ENCODE data around the gene RASSF5. TPM values are rescaled to one million over a fixed set of nuclear protein-coding genes. Genes with fewer than 3 reads are reported as not detected.

The RASSF5 gene
- total RNA-seq, 1 experiment from 2014 or later = 2.1 TPM

DNA sequence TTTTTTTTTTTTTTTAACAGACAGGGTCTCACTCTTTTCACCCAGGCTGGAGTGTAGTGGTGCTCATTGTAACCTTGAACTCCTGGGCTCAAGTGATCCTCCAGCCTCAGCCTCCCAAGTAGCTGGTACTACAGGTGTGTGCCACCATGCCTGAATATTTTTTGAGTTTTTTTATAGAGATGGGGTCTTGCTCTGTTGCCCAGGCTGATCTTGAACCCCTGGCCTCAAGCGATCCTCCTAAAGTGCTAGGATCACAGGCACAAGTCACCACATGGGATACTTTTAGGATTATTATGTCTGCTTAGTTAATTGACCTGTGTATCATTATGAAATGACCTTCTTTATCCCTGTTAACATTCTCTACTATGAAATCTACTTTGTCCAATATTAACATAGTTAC lies 38.0 kb downstream of the RASSF5 start (continued):
- TF ChIP-seq, protein P1, sequence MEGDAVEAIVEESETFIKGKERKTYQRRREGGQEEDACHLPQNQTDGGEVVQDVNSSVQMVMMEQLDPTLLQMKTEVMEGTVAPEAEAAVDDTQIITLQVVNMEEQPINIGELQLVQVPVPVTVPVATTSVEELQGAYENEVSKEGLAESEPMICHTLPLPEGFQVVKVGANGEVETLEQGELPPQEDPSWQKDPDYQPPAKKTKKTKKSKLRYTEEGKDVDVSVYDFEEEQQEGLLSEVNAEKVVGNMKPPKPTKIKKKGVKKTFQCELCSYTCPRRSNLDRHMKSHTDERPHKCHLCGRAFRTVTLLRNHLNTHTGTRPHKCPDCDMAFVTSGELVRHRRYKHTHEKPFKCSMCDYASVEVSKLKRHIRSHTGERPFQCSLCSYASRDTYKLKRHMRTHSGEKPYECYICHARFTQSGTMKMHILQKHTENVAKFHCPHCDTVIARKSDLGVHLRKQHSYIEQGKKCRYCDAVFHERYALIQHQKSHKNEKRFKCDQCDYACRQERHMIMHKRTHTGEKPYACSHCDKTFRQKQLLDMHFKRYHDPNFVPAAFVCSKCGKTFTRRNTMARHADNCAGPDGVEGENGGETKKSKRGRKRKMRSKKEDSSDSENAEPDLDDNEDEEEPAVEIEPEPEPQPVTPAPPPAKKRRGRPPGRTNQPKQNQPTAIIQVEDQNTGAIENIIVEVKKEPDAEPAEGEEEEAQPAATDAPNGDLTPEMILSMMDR (IDR thresholded peaks at IDR 0.05) = no peak
- TF ChIP-seq MYBL2 (CRISPR knock-in tag; IDR thresholded peaks at IDR 0.05) (no peak), ATF1 (CRISPR knock-in tag; IDR thresholded peaks at IDR 0.05) (no peak), NFYB (CRISPR knock-in tag; conservative IDR thresholded peaks at IDR 0.05; ENCODE audit: low read depth) (no peak), EMX1 (CRISPR knock-in tag; IDR thresholded peaks at IDR 0.05) (no peak)
- TF ChIP-seq, protein P2, sequence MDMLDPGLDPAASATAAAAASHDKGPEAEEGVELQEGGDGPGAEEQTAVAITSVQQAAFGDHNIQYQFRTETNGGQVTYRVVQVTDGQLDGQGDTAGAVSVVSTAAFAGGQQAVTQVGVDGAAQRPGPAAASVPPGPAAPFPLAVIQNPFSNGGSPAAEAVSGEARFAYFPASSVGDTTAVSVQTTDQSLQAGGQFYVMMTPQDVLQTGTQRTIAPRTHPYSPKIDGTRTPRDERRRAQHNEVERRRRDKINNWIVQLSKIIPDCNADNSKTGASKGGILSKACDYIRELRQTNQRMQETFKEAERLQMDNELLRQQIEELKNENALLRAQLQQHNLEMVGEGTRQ (CRISPR knock-in tag; IDR thresholded peaks at IDR 0.05) = no peak

DNA sequence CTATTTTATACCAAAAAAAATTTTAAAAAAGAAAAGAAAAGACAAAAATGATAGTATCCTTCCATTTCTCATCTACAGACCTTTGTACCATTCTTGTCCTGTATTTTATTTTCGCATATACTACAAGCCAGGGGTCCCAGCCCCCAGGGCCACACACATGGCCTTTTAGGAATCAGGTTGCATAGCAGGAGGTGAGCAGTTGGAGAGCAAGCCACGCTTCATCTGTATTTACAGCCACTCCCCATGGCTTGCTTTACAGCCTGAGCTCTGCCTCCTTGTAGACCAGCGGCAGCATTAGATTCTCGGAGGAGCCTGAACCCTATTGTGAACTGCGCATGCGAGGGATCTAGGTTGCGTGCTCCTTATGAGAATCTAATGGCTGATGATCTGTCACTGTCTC lies 39.8 kb downstream of the RASSF5 start:
- Mint-ChIP-seq H3K36me3 (no peaks in the 10 kb centered on the region), H3K4me3 (no peak overlapping the region), H3K27ac (no peak overlapping the region), H3K9me3 (peaks cover 4% of the 10 kb centered on the region; the same call in 1 of the 2 replicates), H3K27me3 (ENCODE audit: low read depth) (no peaks in the 10 kb centered on the region), H3K4me1 (peaks cover 8% of the 10 kb centered on the region)
- CTCF ChIA-PET = interaction anchor here (3.5 to 3.8 kb wide), 2 partner anchors 8 to 38 kb away, joined by 49 to 95 read pairs; no protein-coding TSS in a partner anchor
- DNase-seq (ENCODE audit: low spot score) (no peak), ATAC-seq (no peak)
- TF ChIP-seq TEAD4 (CRISPR knock-in tag; IDR thresholded peaks at IDR 0.05) (no peak), JAZF1 (CRISPR knock-in tag; IDR thresholded peaks at IDR 0.05) (no peak), OVOL2 (CRISPR knock-in tag; IDR thresholded peaks at IDR 0.05; ENCODE audit: borderline replicate concordance) (no peak), ZNF219 (CRISPR knock-in tag; IDR thresholded peaks at IDR 0.05; ENCODE audit: borderline replicate concordance) (no peak)
- TF ChIP-seq, protein P3, sequence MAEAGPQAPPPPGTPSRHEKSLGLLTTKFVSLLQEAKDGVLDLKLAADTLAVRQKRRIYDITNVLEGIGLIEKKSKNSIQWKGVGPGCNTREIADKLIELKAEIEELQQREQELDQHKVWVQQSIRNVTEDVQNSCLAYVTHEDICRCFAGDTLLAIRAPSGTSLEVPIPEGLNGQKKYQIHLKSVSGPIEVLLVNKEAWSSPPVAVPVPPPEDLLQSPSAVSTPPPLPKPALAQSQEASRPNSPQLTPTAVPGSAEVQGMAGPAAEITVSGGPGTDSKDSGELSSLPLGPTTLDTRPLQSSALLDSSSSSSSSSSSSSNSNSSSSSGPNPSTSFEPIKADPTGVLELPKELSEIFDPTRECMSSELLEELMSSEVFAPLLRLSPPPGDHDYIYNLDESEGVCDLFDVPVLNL (CRISPR knock-in tag; IDR thresholded peaks at IDR 0.05; ENCODE audit: borderline replicate concordance, low read depth) = no peak
- TF ChIP-seq, protein P4, sequence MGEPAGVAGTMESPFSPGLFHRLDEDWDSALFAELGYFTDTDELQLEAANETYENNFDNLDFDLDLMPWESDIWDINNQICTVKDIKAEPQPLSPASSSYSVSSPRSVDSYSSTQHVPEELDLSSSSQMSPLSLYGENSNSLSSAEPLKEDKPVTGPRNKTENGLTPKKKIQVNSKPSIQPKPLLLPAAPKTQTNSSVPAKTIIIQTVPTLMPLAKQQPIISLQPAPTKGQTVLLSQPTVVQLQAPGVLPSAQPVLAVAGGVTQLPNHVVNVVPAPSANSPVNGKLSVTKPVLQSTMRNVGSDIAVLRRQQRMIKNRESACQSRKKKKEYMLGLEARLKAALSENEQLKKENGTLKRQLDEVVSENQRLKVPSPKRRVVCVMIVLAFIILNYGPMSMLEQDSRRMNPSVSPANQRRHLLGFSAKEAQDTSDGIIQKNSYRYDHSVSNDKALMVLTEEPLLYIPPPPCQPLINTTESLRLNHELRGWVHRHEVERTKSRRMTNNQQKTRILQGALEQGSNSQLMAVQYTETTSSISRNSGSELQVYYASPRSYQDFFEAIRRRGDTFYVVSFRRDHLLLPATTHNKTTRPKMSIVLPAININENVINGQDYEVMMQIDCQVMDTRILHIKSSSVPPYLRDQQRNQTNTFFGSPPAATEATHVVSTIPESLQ (CRISPR knock-in tag; IDR thresholded peaks at IDR 0.05) = no peak
- TF ChIP-seq, protein P5, sequence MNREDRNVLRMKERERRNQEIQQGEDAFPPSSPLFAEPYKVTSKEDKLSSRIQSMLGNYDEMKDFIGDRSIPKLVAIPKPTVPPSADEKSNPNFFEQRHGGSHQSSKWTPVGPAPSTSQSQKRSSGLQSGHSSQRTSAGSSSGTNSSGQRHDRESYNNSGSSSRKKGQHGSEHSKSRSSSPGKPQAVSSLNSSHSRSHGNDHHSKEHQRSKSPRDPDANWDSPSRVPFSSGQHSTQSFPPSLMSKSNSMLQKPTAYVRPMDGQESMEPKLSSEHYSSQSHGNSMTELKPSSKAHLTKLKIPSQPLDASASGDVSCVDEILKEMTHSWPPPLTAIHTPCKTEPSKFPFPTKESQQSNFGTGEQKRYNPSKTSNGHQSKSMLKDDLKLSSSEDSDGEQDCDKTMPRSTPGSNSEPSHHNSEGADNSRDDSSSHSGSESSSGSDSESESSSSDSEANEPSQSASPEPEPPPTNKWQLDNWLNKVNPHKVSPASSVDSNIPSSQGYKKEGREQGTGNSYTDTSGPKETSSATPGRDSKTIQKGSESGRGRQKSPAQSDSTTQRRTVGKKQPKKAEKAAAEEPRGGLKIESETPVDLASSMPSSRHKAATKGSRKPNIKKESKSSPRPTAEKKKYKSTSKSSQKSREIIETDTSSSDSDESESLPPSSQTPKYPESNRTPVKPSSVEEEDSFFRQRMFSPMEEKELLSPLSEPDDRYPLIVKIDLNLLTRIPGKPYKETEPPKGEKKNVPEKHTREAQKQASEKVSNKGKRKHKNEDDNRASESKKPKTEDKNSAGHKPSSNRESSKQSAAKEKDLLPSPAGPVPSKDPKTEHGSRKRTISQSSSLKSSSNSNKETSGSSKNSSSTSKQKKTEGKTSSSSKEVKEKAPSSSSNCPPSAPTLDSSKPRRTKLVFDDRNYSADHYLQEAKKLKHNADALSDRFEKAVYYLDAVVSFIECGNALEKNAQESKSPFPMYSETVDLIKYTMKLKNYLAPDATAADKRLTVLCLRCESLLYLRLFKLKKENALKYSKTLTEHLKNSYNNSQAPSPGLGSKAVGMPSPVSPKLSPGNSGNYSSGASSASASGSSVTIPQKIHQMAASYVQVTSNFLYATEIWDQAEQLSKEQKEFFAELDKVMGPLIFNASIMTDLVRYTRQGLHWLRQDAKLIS (CRISPR knock-in tag; IDR thresholded peaks at IDR 0.05; ENCODE audit: borderline replicate concordance) = no peak
- TF ChIP-seq, protein P6, sequence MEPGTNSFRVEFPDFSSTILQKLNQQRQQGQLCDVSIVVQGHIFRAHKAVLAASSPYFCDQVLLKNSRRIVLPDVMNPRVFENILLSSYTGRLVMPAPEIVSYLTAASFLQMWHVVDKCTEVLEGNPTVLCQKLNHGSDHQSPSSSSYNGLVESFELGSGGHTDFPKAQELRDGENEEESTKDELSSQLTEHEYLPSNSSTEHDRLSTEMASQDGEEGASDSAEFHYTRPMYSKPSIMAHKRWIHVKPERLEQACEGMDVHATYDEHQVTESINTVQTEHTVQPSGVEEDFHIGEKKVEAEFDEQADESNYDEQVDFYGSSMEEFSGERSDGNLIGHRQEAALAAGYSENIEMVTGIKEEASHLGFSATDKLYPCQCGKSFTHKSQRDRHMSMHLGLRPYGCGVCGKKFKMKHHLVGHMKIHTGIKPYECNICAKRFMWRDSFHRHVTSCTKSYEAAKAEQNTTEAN (CRISPR knock-in tag; IDR thresholded peaks at IDR 0.05) = no peak
- TF ChIP-seq, protein P7, sequence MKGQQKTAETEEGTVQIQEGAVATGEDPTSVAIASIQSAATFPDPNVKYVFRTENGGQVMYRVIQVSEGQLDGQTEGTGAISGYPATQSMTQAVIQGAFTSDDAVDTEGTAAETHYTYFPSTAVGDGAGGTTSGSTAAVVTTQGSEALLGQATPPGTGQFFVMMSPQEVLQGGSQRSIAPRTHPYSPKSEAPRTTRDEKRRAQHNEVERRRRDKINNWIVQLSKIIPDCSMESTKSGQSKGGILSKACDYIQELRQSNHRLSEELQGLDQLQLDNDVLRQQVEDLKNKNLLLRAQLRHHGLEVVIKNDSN (CRISPR knock-in tag; IDR thresholded peaks at IDR 0.05) = no peak
- TF ChIP-seq, protein P8, sequence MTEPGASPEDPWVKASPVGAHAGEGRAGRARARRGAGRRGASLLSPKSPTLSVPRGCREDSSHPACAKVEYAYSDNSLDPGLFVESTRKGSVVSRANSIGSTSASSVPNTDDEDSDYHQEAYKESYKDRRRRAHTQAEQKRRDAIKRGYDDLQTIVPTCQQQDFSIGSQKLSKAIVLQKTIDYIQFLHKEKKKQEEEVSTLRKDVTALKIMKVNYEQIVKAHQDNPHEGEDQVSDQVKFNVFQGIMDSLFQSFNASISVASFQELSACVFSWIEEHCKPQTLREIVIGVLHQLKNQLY (CRISPR knock-in tag; IDR thresholded peaks at IDR 0.05) = no peak
- POLR2A ChIA-PET = no interaction called here

Measured in WTC11 (cell line).